ENCODE results near the gene RHOT2. TPM values are rescaled to one million over a fixed set of nuclear protein-coding genes. Genes with fewer than 3 reads are reported as not detected.

Gene RHOT2
- total RNA-seq, 1 donor from 2014 or later = 207 TPM

- peaks cover 12% of the 10 kb centered on the region for H3K4me1 Mint-ChIP-seq
- H3K4me3 Mint-ChIP-seq = no peak overlapping the region
- H3K36me3 Mint-ChIP-seq = no peaks in the 10 kb centered on the region
- TF ChIP-seq CTCF (IDR thresholded peaks at IDR 0.05; ENCODE audit: unreplicated experiment) = no peak
- peaks cover 10% of the 10 kb centered on the region for H3K27me3 Mint-ChIP-seq (ENCODE audit: low read depth)
- no peak overlapping the region for H3K27ac Mint-ChIP-seq
- no peaks in the 10 kb centered on the region for H3K9me3 Mint-ChIP-seq
- DNase-seq (ENCODE audit: low spot score in 2 of 2, unreplicated experiment in 2 of 2) = no peak
Measured at GRCh38 chr16:676565-676902, 8.6 kb downstream of the RHOT2 start.

GRCh38 chr16:676913-677312 lies 9.0 kb downstream of the RHOT2 start:
- no peak overlapping the region for H3K4me3 Mint-ChIP-seq
- H3K36me3 Mint-ChIP-seq = peaks cover 4% of the 10 kb centered on the region
- TF ChIP-seq CTCF (IDR thresholded peaks at IDR 0.05; ENCODE audit: unreplicated experiment) = no peak
- H3K4me1 Mint-ChIP-seq = peaks cover 15% of the 10 kb centered on the region
- no peaks in the 10 kb centered on the region for H3K9me3 Mint-ChIP-seq
- no peak overlapping the region for H3K27ac Mint-ChIP-seq
- DNase-seq (ENCODE audit: low spot score in 2 of 2, unreplicated experiment in 2 of 2) = no peak
- peaks cover 10% of the 10 kb centered on the region for H3K27me3 Mint-ChIP-seq (ENCODE audit: low read depth)

- no peak overlapping the region for H3K4me3 Mint-ChIP-seq
- peaks cover 17% of the 10 kb centered on the region for H3K4me1 Mint-ChIP-seq
- no peak for DNase-seq (ENCODE audit: low spot score in 2 of 2, unreplicated experiment in 2 of 2)
- peaks cover 8% of the 10 kb centered on the region for H3K36me3 Mint-ChIP-seq
- H3K27ac Mint-ChIP-seq = no peak overlapping the region
- peaks cover 10% of the 10 kb centered on the region for H3K27me3 Mint-ChIP-seq (ENCODE audit: low read depth)
- no peak for TF ChIP-seq CTCF (IDR thresholded peaks at IDR 0.05; ENCODE audit: unreplicated experiment)
- H3K9me3 Mint-ChIP-seq = no peaks in the 10 kb centered on the region
Measured at GRCh38 chr16:677316-678190, 9.6 kb downstream of the RHOT2 start.

- no peak overlapping the region for H3K4me3 Mint-ChIP-seq
- no peak for TF ChIP-seq CTCF (IDR thresholded peaks at IDR 0.05; ENCODE audit: unreplicated experiment)
- peaks cover 9% of the 10 kb centered on the region for H3K36me3 Mint-ChIP-seq
- H3K9me3 Mint-ChIP-seq = no peaks in the 10 kb centered on the region
- DNase-seq (ENCODE audit: low spot score in 2 of 2, unreplicated experiment in 2 of 2) = no peak
- no peak overlapping the region for H3K27ac Mint-ChIP-seq
- peaks cover 19% of the 10 kb centered on the region for H3K4me1 Mint-ChIP-seq
- H3K27me3 Mint-ChIP-seq (ENCODE audit: low read depth) = peaks cover 10% of the 10 kb centered on the region
Measured at GRCh38 chr16:678209-678857, 10.4 kb downstream of the RHOT2 start.

DNA sequence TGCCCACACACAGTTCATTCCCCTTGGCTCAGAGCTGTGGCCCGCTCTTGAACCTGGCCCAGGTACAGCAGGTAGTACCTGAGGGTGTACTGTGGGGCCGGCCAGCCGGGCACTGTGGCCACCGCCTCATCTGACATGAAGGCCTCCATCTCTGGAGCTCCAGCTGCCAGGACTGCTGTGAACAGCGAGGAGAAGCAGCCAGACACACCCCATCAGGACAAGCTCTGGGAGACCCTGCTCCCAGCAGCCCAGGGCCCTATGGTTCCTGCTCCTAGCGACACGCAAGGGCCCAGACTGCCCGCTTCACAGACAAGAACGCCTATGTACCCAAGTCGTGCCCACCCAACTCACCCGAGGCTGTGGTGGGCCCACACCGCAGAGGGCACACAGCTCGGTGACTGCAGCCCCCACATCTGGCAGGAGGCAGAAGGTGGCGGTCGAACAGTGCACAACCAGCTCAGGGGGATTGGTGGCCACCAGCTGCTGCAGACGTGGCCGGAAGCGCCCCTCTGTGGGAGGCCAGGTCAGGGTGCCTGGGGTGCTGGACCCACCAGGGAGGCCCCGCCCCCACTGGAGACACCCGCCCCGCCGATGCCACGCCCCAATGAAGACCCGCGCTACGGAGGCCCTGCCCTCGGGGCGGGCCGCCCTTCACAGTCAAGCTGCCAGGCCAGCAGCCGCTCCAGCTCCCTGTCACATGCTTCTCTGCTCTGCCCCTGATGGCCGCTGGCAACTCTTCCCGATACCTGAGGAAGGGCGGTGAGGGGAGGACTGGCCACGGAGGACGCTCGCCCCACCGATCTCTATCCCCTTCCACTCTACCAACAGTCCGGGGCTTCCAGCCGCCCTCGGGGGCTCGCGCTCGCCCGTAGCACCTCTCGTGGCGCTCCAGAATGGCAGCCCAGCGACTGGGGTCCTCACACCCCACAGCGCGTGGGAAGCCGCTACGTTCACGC lies 11.2 kb downstream of the RHOT2 start:
- peak in 1 of 2 experiments; percentile 73 for DNase-seq (ENCODE audit: low spot score in 2 of 2, unreplicated experiment in 2 of 2)

More for the DNA sequence above, 11.2 kb downstream of the RHOT2 start:
- Mint-ChIP-seq H3K36me3 (peaks cover 9% of the 10 kb centered on the region), H3K27me3 (ENCODE audit: low read depth) (peaks cover 10% of the 10 kb centered on the region), H3K9me3 (no peaks in the 10 kb centered on the region), H3K4me1 (peaks cover 19% of the 10 kb centered on the region), H3K4me3 (peak overlapping the region; percentile 69), H3K27ac (peak overlapping the region; percentile 86)
- no peak for TF ChIP-seq CTCF (IDR thresholded peaks at IDR 0.05; ENCODE audit: unreplicated experiment)
